Stimulated activated CD8-positive, alpha-beta memory T cell treated with anti-CD3 and anti-CD28 coated beads, Interleukin-12 subunit alpha, Interleukin-12 subunit beta, amount 100 ng/mL, for 4 hours (primary cell): ENCODE measurements around the gene EDA2R.

ENCODE experiments used
- DNase-seq: peaks from one replicate; pipeline ENCODE4 v3.0.0-alpha.2; 2020; ENCODE audit warnings: low read depth

The EDA2R gene, protein sequence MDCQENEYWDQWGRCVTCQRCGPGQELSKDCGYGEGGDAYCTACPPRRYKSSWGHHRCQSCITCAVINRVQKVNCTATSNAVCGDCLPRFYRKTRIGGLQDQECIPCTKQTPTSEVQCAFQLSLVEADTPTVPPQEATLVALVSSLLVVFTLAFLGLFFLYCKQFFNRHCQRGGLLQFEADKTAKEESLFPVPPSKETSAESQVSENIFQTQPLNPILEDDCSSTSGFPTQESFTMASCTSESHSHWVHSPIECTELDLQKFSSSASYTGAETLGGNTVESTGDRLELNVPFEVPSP

DNA sequence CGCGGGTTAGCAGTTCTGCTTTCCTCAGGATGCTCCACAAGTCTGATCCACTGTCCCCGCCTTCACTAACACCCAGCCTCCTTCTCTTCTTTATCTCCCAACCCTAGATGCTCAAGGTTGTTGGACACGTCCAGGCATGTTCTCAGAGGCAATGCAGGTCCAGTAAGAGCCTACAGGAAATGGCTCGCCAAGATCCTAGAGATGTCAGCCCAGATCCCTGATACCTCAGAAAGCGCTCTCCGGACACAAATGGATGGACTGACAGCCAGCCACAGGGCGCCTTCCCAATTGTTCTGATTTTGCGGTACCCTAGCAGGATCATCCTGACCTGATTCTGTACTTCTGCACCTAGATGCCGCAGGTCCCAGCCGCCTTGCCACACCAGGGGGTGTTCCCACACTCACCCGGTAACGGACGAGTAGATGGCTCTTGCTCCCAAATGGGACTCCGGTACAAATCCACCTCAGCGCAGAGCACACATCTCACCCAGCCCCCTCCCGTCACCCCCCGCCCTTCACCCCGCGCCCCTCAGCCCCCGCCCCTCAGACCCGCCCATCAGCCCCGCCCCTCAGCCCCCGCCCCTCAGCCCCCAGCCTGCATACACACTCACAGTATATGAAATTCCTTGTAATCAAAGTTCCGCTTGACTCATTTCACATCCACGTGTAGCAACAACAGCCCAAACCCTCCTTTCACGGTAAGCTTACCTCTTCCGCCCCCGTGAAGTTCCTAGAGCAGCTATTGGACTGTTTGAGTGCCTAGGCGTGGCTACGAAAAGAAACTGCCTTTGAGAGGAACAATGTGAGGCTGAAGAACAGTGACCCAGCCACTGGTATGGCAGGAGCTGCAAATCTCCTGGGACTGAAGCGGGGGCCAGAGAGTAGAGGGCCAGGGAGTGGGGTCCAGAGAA, at the start of gene EDA2R:
Gene EDA2R (minus strand): TSS at position 488 of the 910 bp plus-strand sequence. CDS start 23,058 bp downstream, outside the sequence.
- DNase-seq, result no peak

DNA sequence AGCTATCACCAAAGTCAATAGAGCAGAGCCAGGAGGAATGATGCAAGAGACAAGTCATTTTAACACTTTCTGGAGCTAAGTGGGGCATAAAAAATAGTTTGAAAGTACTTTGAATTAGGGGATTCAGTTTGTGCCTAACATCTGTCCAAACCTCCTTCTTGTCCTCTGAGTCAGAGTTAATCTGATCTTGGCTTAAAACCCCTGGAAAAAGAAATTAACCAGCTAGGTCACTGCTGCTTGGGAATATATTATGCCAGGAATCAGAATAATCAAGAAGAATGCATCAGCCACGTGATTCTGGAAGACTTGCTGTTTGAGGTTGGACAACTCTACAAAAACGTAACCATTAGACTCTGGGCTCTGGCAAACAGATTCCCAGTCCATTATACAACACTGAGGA, 45.3 kb upstream of the EDA2R start:
- no peak for DNase-seq

DNA sequence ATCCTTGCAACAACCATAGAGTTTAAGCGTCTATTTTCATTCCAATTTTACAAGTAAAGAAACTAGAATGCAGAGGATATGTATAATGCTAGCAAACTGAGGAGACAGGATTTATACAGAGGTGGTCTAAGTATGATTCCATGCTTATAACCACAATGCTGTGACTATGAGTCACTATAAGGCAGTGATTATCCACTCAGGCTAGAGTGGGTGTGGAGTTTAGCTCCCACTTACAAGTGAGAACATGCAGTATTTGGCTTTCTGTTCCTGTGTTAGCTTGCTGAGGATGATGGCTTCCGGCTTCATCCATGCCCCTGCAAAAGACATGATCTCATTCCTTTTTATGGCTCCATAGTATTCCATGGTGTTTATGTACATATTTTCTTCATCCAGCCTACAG, 41.6 kb upstream of the EDA2R start:
- no peak for DNase-seq

DNA sequence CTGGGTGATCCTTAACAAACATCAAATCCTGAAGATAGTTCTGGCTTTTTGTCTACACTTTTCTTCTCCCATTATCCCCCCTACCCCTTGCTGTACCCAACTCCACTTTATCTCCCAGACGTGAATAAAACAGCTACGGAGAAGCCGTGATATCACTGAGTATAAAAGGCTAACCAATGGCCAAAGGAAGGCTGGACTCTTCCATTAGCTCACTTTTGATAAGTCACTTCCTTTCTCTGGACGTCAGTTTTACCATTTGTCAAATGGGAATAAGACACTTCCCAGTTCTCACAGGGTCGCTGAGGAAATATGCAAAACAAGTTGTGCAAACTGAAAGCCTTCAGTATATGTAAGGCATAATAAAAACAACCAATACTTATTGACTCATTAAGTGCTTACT, 38.6 kb upstream of the EDA2R start:
- no peak for DNase-seq

DNA sequence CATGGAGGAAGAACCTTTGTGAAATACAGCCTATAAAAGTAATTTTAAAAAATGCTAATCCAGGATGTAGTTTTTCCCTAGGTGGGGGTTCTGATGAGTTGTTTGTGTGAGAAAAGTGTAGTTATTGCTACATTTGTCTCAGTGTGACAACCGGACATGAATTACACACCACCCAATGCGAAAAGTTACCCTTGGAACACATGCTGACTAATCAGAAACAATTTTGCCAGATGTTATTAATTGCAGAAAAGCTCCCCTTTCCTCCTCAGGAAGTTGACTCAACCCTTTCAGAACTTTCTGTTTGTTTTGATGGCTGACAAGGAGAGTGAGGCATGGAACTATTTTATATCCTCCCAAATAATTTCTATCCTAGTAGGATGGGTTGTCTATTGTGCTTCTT, 38.1 kb upstream of the EDA2R start:
- no peak for DNase-seq

DNA sequence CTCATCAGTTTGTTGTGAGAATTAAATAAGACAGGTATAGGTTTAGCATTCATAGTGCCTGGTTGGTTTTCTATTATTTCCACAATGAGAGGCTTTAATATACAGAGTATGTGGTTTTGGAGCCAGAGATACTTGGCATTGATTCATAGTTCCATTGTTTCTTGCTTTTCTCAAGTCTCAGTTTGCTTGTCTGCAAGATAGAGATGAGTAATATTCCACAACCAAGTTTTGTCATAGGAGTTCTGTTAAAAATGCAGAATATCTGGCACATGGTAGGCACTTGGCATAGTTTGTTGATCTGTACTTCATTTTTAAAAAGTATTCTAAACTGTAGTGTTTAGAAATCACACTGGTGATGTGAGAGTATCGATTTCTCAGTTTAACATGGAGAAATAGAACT, 37.5 kb upstream of the EDA2R start:
- no peak for DNase-seq

DNA sequence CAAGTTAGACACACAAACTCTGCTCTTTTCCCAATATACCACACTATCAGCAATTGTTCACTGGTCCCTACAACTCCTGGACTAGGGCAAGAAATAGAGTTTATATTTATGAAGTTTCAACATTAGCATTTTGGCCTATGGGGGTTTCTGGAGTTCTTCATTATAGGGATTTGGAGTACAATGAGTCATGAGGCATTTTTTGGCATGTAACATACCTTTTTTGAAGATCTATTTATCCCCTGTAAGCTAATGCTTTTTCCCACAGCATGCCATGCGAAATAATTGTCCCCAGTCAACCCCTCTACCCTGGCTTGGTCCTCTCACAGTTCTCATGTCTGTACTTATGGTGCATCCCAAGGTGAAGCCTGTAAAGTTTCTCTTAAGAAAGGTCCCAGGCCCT, 36.7 kb upstream of the EDA2R start:
- no peak for DNase-seq

DNA sequence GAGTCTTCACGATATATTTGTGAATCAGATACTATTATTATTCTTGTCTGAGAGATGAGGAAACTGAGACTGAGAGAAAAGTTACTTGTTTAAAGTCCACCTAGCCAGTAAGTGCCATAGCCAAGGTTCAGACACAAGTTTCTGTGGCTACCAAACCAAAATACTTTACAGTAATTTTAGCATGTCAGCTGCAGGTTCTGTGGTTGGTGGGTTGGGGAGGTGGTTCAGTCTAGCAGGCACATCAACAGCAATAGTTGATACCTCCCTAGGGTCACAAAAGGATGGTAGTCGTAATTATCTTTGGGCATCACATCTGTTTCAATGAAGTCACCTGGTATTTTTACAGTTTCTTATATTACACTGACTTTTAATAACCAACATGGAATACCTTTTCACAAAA, 35.6 kb upstream of the EDA2R start:
- no peak for DNase-seq

DNA sequence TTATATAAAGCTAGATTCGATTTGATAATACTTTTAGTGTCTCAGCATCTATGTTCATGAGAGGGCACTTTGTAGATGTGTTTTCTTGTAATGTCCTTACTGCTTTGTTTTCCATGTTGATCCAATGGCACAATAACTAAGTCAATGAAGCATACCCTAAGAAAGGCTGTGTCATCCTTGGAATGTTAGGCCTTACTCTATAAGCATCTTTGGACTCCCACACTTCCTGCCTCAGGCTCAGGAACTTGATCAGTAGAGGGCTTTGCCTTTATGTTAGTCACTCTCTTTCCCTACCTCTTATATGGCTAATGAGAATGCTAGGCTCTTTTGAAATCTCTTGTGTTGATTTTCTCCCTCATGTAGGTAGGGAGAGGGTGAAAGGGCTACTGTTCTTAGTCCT, 33.2 kb upstream of the EDA2R start:
- DNase-seq, result no peak

DNA sequence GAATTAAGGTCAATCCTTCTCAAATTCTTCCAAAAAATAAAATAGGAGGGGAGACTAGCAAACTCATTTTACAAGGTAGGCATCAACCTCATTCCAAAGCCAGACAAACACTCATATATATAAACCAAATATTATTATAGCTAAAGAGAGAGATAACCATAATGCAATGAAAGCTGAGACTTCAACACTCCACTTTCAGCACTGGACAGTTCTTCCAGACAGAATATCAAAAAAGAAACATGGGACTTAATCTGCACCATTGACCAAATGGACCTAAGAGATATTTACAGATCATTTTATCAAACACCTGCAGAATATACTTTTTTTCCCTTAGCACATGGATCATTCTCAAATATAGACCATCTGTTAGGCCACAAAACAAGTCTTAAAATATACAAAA, 15.5 kb upstream of the EDA2R start:
- no peak for DNase-seq

DNA sequence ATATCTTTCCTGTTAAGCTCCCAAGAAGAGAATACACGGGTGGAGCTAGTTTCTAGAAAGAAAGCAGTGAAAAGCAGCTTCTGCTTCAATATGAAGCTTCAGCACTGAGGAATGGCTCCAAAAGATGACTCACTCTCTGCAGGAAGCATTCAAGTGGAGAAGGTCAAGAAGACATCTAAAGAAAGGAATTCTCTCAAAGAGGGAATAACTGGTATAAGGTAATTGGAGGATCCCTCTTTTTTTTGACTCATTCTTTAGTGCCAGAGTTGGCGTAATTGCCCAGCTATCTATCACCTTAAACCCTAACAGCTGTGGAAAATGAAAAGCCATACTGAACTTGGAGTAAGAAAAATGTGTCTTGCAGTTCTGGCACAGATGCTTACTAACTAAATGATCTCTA, 3.5 kb downstream of the EDA2R start:
- no peak for DNase-seq

DNA sequence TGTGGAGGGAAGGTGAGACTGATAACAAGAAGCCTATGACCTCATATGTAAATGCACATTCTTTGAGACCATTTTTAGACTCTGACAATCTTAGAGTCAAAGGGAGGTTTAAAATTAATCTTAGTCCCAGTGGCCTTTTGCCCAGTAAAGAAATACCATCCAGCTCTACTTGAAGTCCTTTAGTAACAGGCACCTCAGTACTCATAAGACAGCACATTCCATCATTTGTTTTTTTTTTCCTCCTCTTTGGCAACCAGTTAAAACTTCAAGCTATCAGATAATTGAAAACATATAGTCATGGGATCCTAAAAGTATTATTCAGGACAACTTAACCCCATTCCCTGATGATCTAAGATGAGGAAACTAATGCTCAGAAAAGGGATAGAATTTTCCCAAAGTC, 4.6 kb downstream of the EDA2R start:
- DNase-seq, result no peak

DNA sequence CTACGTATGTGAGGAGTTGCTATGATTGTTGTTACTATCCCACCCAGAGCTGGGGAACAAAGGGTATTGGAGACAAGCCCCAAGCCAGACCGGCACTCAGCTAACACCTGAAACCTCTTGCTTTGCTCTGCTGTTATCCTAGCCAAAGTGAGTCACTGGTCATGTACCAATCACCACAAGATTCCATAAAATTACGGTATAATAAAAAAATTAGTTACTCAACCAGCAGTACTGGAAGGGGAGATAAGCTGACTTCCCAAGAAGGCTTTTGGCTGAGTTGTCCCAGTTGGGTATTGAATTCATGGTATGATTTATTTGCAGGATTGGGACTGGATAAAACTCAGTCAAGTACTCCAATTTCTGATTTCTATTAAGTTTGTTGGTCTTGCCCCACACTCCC, 5.3 kb downstream of the EDA2R start:
- no peak for DNase-seq

DNA sequence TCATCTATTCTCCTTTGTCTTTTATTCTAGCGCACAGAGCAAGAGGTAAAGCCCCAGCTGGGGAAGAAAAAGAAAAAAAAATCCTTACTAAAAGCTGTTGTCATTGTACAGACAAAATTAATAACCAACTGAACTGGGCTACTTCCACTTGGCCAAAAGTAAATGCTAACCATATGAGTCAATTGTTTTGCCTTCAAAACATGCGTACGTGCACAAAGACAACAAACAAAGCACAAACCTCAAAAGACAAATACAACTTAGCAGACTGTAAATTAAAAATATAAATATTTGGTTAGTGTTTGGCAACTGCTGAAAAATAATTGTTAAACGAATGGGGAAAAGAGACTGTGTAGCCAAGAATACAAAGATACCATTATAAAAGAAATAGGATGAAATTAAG, 5.9 kb downstream of the EDA2R start:
- no peak for DNase-seq

DNA sequence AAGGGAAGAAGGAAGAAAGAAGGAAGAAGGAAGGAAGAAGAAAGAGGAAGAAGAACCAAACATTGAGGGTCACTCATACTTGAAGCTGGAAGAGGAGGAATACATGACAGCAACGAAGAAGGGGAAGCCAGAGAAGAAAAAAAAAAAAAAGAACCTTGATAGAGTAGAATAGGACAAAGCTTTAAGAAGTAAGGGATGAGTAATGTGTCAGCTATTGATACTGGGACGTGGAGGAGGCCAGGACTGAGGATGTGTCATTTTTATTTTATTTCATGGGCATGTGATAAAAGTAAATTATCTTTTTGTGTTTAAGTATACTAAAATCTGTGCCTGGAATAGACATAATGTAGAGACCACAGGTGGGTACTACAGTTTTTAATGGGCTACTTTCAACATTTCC, 6.4 kb downstream of the EDA2R start:
- DNase-seq, result no peak

DNA sequence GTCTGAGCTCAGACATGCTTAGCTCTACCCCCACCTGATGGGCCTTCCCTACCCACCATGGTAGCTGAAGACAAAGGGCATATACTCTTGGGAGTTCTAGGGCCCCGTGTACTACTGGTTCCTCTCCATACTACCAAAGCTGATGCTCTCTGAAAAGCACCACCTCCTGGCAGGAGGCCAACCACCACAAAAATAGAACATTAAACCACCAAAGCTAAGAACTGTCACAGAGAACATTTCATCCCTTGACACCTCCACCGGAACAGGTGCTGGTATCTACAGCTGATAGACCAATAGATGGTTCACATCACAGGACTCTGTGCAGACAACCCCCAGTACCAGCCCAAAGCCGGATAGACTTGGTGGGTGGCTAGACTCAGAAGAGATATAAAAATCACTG, 13.4 kb downstream of the EDA2R start:
- no peak for DNase-seq

DNA sequence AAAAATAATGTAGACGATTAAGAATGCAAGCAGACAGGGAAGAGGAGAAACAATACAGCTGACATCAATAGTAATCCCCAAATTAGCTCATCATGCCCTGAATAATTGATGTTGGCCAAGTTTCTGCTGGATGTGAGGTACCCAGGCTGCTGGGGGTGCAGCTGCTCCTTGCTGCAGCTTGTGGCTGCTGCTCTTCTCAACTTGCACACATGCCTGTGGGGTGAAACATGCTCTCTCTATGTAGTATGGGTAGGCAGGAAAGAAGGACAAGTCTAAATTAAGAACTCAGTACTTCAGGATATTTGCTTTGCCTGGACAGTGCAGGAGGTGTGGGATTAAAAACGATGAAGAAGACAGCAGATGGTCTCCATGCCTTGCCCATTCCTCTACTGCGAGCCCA, 16.7 kb downstream of the EDA2R start:
- no peak for DNase-seq

DNA sequence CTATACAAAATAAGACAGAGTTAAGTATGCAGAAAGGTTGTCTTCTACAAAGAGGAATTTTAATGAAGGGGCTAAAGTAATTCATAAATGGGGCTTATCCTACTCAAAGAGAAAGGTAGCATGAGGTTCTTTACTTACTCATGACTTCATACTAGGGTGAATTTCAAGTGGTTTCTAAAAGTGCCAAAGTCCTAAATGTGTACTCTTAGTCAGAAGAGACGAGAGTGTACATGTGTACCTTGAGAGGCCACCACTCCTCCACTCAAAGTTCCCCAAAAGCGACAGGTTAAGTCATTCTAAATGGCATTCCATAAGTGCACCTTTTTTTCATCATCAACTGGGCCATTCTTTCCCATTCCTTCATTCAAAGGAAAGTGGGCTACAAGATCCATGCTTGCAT, 21.9 kb downstream of the EDA2R start:
- no peak for DNase-seq

DNA sequence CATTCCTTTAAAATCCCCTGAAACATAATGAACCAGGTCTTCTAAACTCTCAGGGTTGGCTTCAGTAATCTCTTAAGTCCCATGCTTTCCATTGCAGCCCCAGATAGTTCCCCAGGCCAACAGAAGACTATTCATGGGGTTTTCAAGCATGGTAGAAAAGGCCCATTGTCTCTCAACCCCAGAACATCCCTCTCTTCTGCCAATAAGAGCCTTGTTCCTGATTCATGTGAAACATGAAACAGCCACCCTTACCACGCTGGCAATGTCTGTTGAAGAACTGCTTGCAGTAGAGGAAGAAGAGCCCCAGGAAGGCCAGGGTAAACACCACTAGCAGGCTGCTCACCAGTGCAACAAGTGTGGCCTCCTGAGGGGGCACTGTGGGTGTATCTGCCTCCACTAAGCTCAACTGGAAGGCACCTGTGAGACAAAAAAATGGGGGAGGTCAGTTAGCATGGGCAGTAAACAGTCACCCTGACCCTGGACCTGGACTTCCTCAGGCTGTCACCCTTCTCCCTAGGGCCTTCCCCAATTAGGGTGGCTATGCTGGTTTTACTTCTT, 36.4 kb downstream of the EDA2R start:
- DNase-seq, result no peak

DNA sequence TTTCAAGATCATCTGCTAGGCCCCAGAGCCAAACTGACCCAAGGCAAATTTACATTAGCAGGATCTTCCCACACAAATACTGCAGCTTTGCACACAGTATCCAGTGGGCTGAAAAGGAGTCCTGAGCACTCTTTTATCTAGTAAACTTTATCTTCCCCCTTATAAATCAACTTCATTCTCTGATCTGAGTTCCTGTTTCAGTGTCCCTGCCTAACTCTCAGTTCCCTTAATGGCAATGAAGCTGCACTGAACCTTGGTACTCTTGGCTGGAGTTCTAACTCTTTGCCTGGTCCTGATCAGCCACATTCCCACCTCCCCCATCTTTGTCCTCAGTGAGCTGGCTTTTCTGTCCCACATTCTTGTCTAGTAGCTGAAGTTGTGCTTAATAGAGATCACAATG, 37.4 kb downstream of the EDA2R start:
- no peak for DNase-seq

DNA sequence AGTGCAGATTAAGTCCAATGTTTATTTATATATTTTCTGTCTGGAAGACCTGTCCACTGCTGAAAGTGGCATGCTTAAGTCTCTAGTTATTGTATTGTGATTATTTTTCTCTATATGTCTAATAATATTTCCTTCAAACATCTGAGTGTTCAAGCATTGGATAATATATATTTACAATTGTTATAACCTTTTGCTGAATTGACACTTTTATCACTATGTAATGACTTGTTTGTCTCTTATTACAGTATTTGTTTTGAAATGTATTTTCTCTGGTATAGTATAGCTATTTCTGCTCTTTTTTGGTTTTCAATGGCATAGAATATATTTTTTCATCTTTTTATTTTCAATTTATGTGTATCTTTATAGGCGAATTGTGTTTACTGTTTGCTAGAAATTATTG, 59.7 kb downstream of the EDA2R start:
- DNase-seq, result no peak

DNA sequence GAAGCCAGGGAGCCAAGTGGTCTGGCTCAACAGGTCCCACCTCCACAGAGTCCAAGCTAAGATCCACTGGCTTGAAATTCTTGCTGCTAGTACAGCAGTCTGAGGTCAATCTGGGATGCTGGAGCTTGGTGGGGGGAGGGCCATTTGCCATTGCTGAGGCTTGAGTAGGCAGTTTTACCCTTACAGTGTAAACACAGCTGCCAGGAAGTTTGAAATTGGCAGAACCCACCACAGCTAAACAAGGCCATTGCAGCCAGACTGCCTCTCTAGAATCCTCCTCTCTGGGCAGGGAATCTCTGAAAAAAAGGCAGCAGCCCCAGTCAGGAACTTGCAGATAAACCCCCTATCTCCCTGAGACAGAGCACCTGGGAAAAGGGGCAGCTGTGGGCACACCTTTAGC, 84.9 kb downstream of the EDA2R start:
- DNase-seq, result no peak

DNA sequence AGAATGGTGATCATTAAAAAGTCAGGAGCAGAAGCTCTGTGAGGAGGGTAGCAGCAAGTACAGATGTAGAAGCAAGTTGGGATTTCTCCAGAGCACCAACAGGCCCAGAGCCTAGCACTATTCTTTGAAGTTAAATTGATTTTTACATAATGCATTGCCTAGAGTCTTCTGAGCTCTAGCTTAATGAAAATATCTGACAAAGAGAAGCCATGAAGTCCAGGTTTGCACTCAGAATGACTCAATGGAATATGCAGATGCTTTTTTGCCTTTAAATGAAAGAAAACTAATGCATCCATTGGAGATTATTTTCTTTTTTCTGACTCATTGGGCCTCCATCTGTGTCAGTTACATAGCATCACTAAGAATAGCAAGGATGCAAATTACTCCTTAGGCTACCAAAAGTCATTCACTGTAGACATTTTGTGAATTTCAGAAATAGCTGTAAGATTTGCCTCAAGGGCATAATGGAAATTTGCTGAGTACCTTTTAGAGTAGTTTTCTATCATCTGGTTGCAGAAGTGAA, 91.0 kb downstream of the EDA2R start:
- DNase-seq, result no peak
